Ovary (tissue), 9 donors: ENCODE measurements around the gene SIM1. TPM values are rescaled to one million over a fixed set of nuclear protein-coding genes. Genes with fewer than 3 reads are reported as not detected.

ENCODE experiments used
- DNase-seq, 5 donors: peaks; one replicate each; pipeline ENCODE4 v3.0.0-alpha.2; 2019 to 2020
- H3K27ac ChIP-seq, 2 donors: fragments of 200-600 bp; one replicate each; pipeline versions ENCODE4 v1.5.1 to v1.8.0; 2019 to 2022
- H3K27me3 ChIP-seq: fragments of 200-600 bp; one replicate; pipeline ENCODE4 v1.8.0; 2022
- H3K36me3 ChIP-seq: fragments of 200-600 bp; sonication (generic); one replicate; pipeline ENCODE4 v1.5.1; 2019
- H3K4me1 ChIP-seq: one replicate; pipeline ENCODE4 v1.8.1; 2013; ENCODE audit warnings: mild to moderate bottlenecking, moderate library complexity; ENCODE audit not compliant: insufficient read depth
- H3K4me3 ChIP-seq: fragments of 200-600 bp; sonication (generic); one replicate; pipeline ENCODE4 v1.5.1; 2017
- H3K9me3 ChIP-seq, 2 donors: fragments of 200-600 bp in 1 of 2; sonication (generic) in 1 of 2; one replicate each; pipeline versions ENCODE4 v1.5.1 to v1.8.1; 2013 to 2019; ENCODE audit warnings: mild to moderate bottlenecking in 1 of 2, moderate library complexity in 1 of 2
- CTCF ChIP-seq, 3 donors: fragments of 450-650 bp in 2 of 3; fragments of 200-600 bp in 1 of 3; IDR thresholded peaks; one replicate each; pipeline versions ENCODE4 v1.5.1 to v1.8.0; 2016 to 2022; ENCODE audit warnings: antibody characterized with exemption in 3 of 3, mild to moderate bottlenecking in 1 of 3
- EP300 ChIP-seq: sonication (generic); formaldehyde crosslinking; IDR thresholded peaks from one replicate; pipeline ENCODE4 v1.6.1; 2017; ENCODE audit warnings: antibody characterized with exemption
- POLR2A ChIP-seq: fragments of 450-650 bp; IDR thresholded peaks from one replicate; pipeline ENCODE4 v1.6.1; 2017; ENCODE audit warnings: antibody characterized with exemption, mild to moderate bottlenecking, moderate library complexity
- WGBS, 3 donors: extraction: QIAGEN DNeasy Blood & Tissue Kit in 1 of 3; methylation state at CpG; one replicate each; pipeline versions ENCODE4 v1.1.5 to v1.1.7; 2013 to 2017; 5-methylcytosine and 5-hydroxymethylcytosine counted together
- intact Hi-C, 4 donors: fragments of 100-400 bp; cut with DNase I; formaldehyde crosslinking; loops; one replicate each; pipeline versions ENCODE4 v1.11.0 to v1.15.1; 2022 to 2023
- polyA plus RNA-seq, 2 donors: library from polyadenylated mRNA; stranded (reverse); fragments of 200-250 nt in 1 of 2; fragments of 350-450 nt in 1 of 2; fragmentation: Illumina TruSeq in 1 of 2; extraction: RNeasy Lipid Tissue Mini Kit (QIAGEN cat#74804) in 1 of 2; gene quantifications; one replicate each; pipeline ENCODE4 v1.2.3, GENCODE V29; 2013 to 2014
- total RNA-seq, 7 donors: library from RNA; depleted of rRNA in 2 of 7; stranded (reverse); fragments of >200 nt in 2 of 7; fragmentation: NEBNext Ultra II Directional in 3 of 7; extraction: Animal tissue kit (Norgen Biotek cat#: 25700) in 3 of 7; gene quantifications; one replicate each; pipeline versions ENCODE4 v1.1.0 to v1.2.4, GENCODE V29; 2016 to 2023
- donor health status: DM: no; HTN: no; CAD: no; lungs with moderate emphysema.
- donor health status: DM: no; HTN: no; CAD: no.
- donor health status: Bipolar disorder and iron deficiency.
- donor health status: DM: yes; HTN: yes; CAD: no.
- donor health status: DM: no; HTN: no; CAD: no.
- donor health status: DM: yes; HTN: yes; CAD: no.

SIM1 gene
- total and polyA plus RNA-seq, 9 donors: 0.12 TPM; not detected in 8

GRCh38 chr6:100467129-100468015 lies 2.7 kb upstream of the SIM1 start:
- Histone ChIP-seq H3K4me1 (no peaks in the 10 kb centered on the region), H3K27ac (no peak overlapping the region), H3K36me3 (no peaks in the 10 kb centered on the region)

GRCh38 chr6:100466410-100467128 lies 1.8 kb upstream of the SIM1 start:
- no peaks in the 10 kb centered on the region for H3K36me3 ChIP-seq
- no peaks in the 10 kb centered on the region for H3K9me3 ChIP-seq
- H3K4me1 ChIP-seq: no peaks in the 10 kb centered on the region
- 6 to 8% (median 7%) methylated on average over 21 of the region's 21 CpGs for WGBS, 3 donors
- TF ChIP-seq EP300 (no peak), CTCF (IDR thresholded peaks at IDR 0.05) (no peak), POLR2A (no peak)
- DNase-seq: no peak
- no peaks in the 10 kb centered on the region for H3K27me3 ChIP-seq
- no peak overlapping the region for H3K27ac ChIP-seq
- H3K4me3 ChIP-seq: no peak overlapping the region
- intact Hi-C loops: no loop called here

More at GRCh38 chr6:100467129-100468015, 2.7 kb upstream of the SIM1 start:
- TF ChIP-seq EP300 (no peak), CTCF (IDR thresholded peaks at IDR 0.05) (no peak), POLR2A (no peak)
- DNase-seq: no peak
- 8 to 13% (median 10%) methylated on average over 48 to 49 of the region's 49 CpGs for WGBS, 3 donors
- Histone ChIP-seq H3K27me3 (no peaks in the 10 kb centered on the region), H3K4me3 (no peak overlapping the region), H3K9me3 (no peaks in the 10 kb centered on the region)
- intact Hi-C loops: no loop called here

GRCh38 chr6:100465701-100466409 lies 1.1 kb upstream of the SIM1 start:
- WGBS, 3 donors: 9 to 12% (median 9%) methylated on average over 20 of the region's 20 CpGs
- Histone ChIP-seq H3K36me3 (no peaks in the 10 kb centered on the region), H3K27ac (no peak overlapping the region), H3K4me3 (no peak overlapping the region), H3K4me1 (no peaks in the 10 kb centered on the region), H3K27me3 (no peaks in the 10 kb centered on the region), H3K9me3 (no peaks in the 10 kb centered on the region)
- TF ChIP-seq EP300: no peak
- no peak for TF ChIP-seq CTCF (IDR thresholded peaks at IDR 0.05)
- no peak for TF ChIP-seq POLR2A
- intact Hi-C loops: no loop called here
- no peak for DNase-seq

GRCh38 chr6:100464162-100464851 lies 414 bp downstream of the SIM1 start:
- Histone ChIP-seq H3K27me3 (no peaks in the 10 kb centered on the region), H3K9me3 (no peaks in the 10 kb centered on the region), H3K27ac (no peak overlapping the region), H3K4me1 (no peaks in the 10 kb centered on the region), H3K36me3 (no peaks in the 10 kb centered on the region), H3K4me3 (no peak overlapping the region)
- no peak for DNase-seq
- intact Hi-C loops: no loop called here
- no peak for TF ChIP-seq POLR2A
- TF ChIP-seq EP300: no peak
- no peak for TF ChIP-seq CTCF (IDR thresholded peaks at IDR 0.05)
- WGBS, 3 donors: 3 to 9% (median 6%) methylated on average over 46 of the region's 46 CpGs
